IPS-15b (cell line): ENCODE measurements around the gene THOC5.
"Not testable (repeated sequence)": the region's sequence is repeated elsewhere in the genome, so short reads cannot be mapped to it uniquely, and the experiment has no call there.

Experiments
- H3K27me3 ChIP-seq: one replicate; pipeline ENCODE4 v1.6.1; 2013; ENCODE audit warnings: low read length; ENCODE audit not compliant: control insufficient read depth, insufficient read depth
- H3K36me3 ChIP-seq: one replicate; pipeline ENCODE4 v1.6.1; 2013; ENCODE audit warnings: low read length; ENCODE audit not compliant: control insufficient read depth, insufficient read depth
- H3K4me1 ChIP-seq: one replicate; pipeline ENCODE4 v1.6.1; 2013; ENCODE audit warnings: mild to moderate bottlenecking, low read length; ENCODE audit not compliant: control insufficient read depth, insufficient read depth
- H3K4me3 ChIP-seq: one replicate; pipeline ENCODE4 v1.5.1; 2013; ENCODE audit warnings: low read depth, low read length
- H3K9ac ChIP-seq: one replicate; pipeline ENCODE4 v1.6.1; 2013; ENCODE audit warnings: low read depth, mild to moderate bottlenecking, low read length
- H3K9me3 ChIP-seq: one replicate; pipeline ENCODE4 v1.6.1; 2013; ENCODE audit warnings: mild to moderate bottlenecking, low read length; ENCODE audit not compliant: control insufficient read depth, insufficient read depth

The THOC5 gene

GRCh38 chr22:29491012-29491411 is 62.5 kb downstream of the THOC5 start:
- Histone ChIP-seq H3K4me1 (no peaks in the 10 kb centered on the region), H3K36me3 (peaks cover 8% of the 10 kb centered on the region), H3K9me3 (no peaks in the 10 kb centered on the region), H3K9ac (no peak overlapping the region), H3K27me3 (no peaks in the 10 kb centered on the region), H3K4me3 (no peak overlapping the region)

DNA sequence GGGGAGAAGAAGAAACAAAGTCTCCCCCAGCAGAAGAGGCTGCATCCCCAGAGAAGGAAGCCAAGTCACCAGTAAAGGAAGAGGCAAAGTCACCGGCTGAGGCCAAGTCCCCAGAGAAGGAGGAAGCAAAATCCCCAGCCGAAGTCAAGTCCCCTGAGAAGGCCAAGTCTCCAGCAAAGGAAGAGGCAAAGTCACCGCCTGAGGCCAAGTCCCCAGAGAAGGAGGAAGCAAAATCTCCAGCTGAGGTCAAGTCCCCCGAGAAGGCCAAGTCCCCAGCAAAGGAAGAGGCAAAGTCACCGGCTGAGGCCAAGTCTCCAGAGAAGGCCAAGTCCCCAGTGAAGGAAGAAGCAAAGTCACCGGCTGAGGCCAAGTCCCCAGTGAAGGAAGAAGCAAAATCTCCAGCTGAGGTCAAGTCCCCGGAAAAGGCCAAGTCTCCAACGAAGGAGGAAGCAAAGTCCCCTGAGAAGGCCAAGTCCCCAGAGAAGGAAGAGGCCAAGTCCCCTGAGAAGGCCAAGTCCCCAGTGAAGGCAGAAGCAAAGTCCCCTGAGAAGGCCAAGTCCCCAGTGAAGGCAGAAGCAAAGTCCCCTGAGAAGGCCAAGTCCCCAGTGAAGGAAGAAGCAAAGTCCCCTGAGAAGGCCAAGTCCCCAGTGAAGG is 64.3 kb downstream of the THOC5 start:
- H3K27me3 ChIP-seq, H3K4me1 ChIP-seq, H3K4me3 ChIP-seq, H3K9ac ChIP-seq, H3K36me3 ChIP-seq, H3K9me3 ChIP-seq: not testable (repeated sequence)

- Histone ChIP-seq H3K4me1 (peaks cover 1% of the 10 kb centered on the region), H3K4me3 (no peak overlapping the region), H3K9me3 (no peaks in the 10 kb centered on the region), H3K9ac (no peak overlapping the region), H3K27me3 (no peaks in the 10 kb centered on the region), H3K36me3 (peaks cover 13% of the 10 kb centered on the region)
Observed at GRCh38 chr22:29487426-29487986, 66.1 kb downstream of the THOC5 start.

GRCh38 chr22:29485448-29485847 is 68.1 kb downstream of the THOC5 start:
- Histone ChIP-seq H3K4me1 (peaks cover 7% of the 10 kb centered on the region), H3K4me3 (no peak overlapping the region), H3K9me3 (no peaks in the 10 kb centered on the region), H3K27me3 (peaks cover 8% of the 10 kb centered on the region), H3K9ac (no peak overlapping the region), H3K36me3 (peaks cover 13% of the 10 kb centered on the region)

- no peaks in the 10 kb centered on the region for H3K9me3 ChIP-seq
- no peak overlapping the region for H3K4me3 ChIP-seq
- no peak overlapping the region for H3K9ac ChIP-seq
- peaks cover 15% of the 10 kb centered on the region for H3K27me3 ChIP-seq
- peaks cover 7% of the 10 kb centered on the region for H3K4me1 ChIP-seq
- H3K36me3 ChIP-seq, result peaks cover 13% of the 10 kb centered on the region
Observed at GRCh38 chr22:29484642-29485041, 68.9 kb downstream of the THOC5 start.

GRCh38 chr22:29483254-29483653 is 70.3 kb downstream of the THOC5 start:
- H3K9ac ChIP-seq, result no peak overlapping the region
- H3K4me3 ChIP-seq, result no peak overlapping the region

GRCh38 chr22:29482726-29483125 is 70.8 kb downstream of the THOC5 start:
- peaks cover 13% of the 10 kb centered on the region for H3K36me3 ChIP-seq
- peak overlapping the region; percentile 74 for H3K4me3 ChIP-seq

More at GRCh38 chr22:29483254-29483653, 70.3 kb downstream of the THOC5 start:
- no peaks in the 10 kb centered on the region for H3K9me3 ChIP-seq
- H3K36me3 ChIP-seq, result peaks cover 13% of the 10 kb centered on the region
- peaks cover 9% of the 10 kb centered on the region for H3K4me1 ChIP-seq
- H3K27me3 ChIP-seq, result peaks cover 27% of the 10 kb centered on the region

DNA sequence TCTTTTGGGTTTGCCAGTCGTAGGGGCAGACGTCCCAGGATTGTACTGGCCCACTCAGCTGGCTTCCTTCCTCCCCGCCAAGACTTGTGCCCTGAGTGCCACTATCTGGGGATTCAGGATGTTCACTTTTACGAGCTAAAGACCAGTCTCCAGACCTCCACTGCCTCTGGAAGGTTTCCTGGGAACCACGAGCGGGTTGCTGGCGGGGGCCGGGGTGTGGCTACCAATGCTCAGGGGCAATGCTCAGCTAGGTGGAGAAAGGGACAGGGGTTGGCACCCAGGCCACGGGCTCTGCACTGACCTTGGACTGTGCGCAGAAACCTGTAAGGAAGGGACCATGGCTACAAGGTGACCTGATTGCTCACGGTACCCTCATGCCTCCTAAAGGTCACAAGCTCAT is 71.3 kb downstream of the THOC5 start:
- no peak overlapping the region for H3K9ac ChIP-seq
- H3K9me3 ChIP-seq, result no peaks in the 10 kb centered on the region

More at GRCh38 chr22:29482726-29483125, 70.8 kb downstream of the THOC5 start:
- no peak overlapping the region for H3K9ac ChIP-seq
- H3K27me3 ChIP-seq, result peaks cover 32% of the 10 kb centered on the region
- peaks cover 12% of the 10 kb centered on the region for H3K4me1 ChIP-seq
- no peaks in the 10 kb centered on the region for H3K9me3 ChIP-seq

GRCh38 chr22:29481265-29482000 is 72.1 kb downstream of the THOC5 start:
- Histone ChIP-seq H3K4me1 (peaks cover 14% of the 10 kb centered on the region), H3K27me3 (peaks cover 35% of the 10 kb centered on the region), H3K9ac (peak overlapping the region; percentile 60), H3K4me3 (peak overlapping the region; percentile 74), H3K9me3 (no peaks in the 10 kb centered on the region), H3K36me3 (peaks cover 11% of the 10 kb centered on the region)

More for the DNA sequence above, 71.3 kb downstream of the THOC5 start:
- peaks cover 35% of the 10 kb centered on the region for H3K27me3 ChIP-seq
- peaks cover 13% of the 10 kb centered on the region for H3K36me3 ChIP-seq
- peaks cover 14% of the 10 kb centered on the region for H3K4me1 ChIP-seq
- peak overlapping the region; percentile 74 for H3K4me3 ChIP-seq

GRCh38 chr22:29480512-29481264 is 72.9 kb downstream of the THOC5 start:
- peaks cover 11% of the 10 kb centered on the region for H3K36me3 ChIP-seq
- peaks cover 35% of the 10 kb centered on the region for H3K27me3 ChIP-seq
- peak overlapping the region; percentile 60 for H3K9ac ChIP-seq
- no peaks in the 10 kb centered on the region for H3K9me3 ChIP-seq
- peaks cover 14% of the 10 kb centered on the region for H3K4me1 ChIP-seq
- H3K4me3 ChIP-seq, result peak overlapping the region; percentile 74

DNA sequence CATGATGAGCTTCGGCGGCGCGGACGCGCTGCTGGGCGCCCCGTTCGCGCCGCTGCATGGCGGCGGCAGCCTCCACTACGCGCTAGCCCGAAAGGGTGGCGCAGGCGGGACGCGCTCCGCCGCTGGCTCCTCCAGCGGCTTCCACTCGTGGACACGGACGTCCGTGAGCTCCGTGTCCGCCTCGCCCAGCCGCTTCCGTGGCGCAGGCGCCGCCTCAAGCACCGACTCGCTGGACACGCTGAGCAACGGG is 73.4 kb downstream of the THOC5 start:
- H3K9me3 ChIP-seq, result no peaks in the 10 kb centered on the region
- H3K9ac ChIP-seq, result no peak overlapping the region
- H3K36me3 ChIP-seq, result peaks cover 11% of the 10 kb centered on the region
- H3K4me3 ChIP-seq, result peak overlapping the region; percentile 74
- peaks cover 14% of the 10 kb centered on the region for H3K4me1 ChIP-seq
- H3K27me3 ChIP-seq, result peaks cover 35% of the 10 kb centered on the region
